A673 (cell line): ENCODE measurements around the gene CPZ. TPM values are rescaled to one million over a fixed set of nuclear protein-coding genes. Genes with fewer than 3 reads are reported as not detected.

ENCODE experiments used
- BruUV-seq: library from RNA; stranded (reverse); fragments of 400-500 nt; replicated peaks from 2 replicates; lab custom pipeline; 2021; lab: Mats Ljungman, UMichigan
- CTCF ChIA-PET: fragments of 300-600 bp; sonication (Branson Sonifier 250); formaldehyde crosslinking; loops from one replicate; lab custom pipeline; 2022; ENCODE audit warnings: antibody characterized with exemption; lab: Charles Lee
- POLR2A ChIA-PET: fragments of 300-600 bp; sonication (Branson Sonifier 250); formaldehyde crosslinking; loops from one replicate; lab custom pipeline; 2022; ENCODE audit warnings: antibody characterized with exemption; ENCODE audit not compliant: low non-redundant PET; lab: Charles Lee
- DNase-seq: peaks from one replicate; pipeline ENCODE4 v3.0.0-alpha.2; 2015; ENCODE audit warnings: low spot score
- H3K27ac ChIP-seq: fragments of 200-600 bp; sonication (generic); 2 replicates; pipeline ENCODE4 v1.5.1; 2016; ENCODE audit warnings: mixed run types, low read depth, mild to moderate bottlenecking, mixed read lengths, antibody characterized with exemption, low read length; ENCODE audit not compliant: poor library complexity, severe bottlenecking
- H3K27me3 ChIP-seq: fragments of 200-600 bp; sonication (generic); replicated peaks from 2 replicates; pipeline ENCODE4 v1.6.1; 2017; ENCODE audit warnings: mixed run types, low read depth, mild to moderate bottlenecking, mixed read lengths, antibody characterized with exemption, low read length; ENCODE audit not compliant: insufficient read depth, poor library complexity
- H3K36me3 ChIP-seq: fragments of 200-600 bp; sonication (generic); 2 replicates; pipeline ENCODE4 v1.6.1; 2016; ENCODE audit warnings: mixed run types, mild to moderate bottlenecking, mixed read lengths, antibody characterized with exemption, low read length; ENCODE audit not compliant: insufficient read depth, poor library complexity, severe bottlenecking
- H3K4me1 ChIP-seq: fragments of 200-600 bp; sonication (generic); 2 replicates; pipeline ENCODE4 v1.6.1; 2017; ENCODE audit warnings: mixed run types, mild to moderate bottlenecking, mixed read lengths, antibody characterized with exemption, low read length; ENCODE audit not compliant: insufficient read depth, poor library complexity, severe bottlenecking
- H3K4me3 ChIP-seq: fragments of 200-600 bp; sonication (generic); 2 replicates; pipeline ENCODE4 v1.5.1; 2016; ENCODE audit warnings: low read depth, mixed run types, mild to moderate bottlenecking, mixed read lengths, low read length; ENCODE audit not compliant: poor library complexity, severe bottlenecking
- H3K9me3 ChIP-seq: fragments of 200-600 bp; sonication (generic); 2 replicates; pipeline ENCODE4 v1.6.1; 2016; ENCODE audit warnings: mixed run types, low read depth, mild to moderate bottlenecking, mixed read lengths, antibody characterized with exemption, low read length; ENCODE audit not compliant: poor library complexity, severe bottlenecking
- EZH2 ChIP-seq: fragments of 200-600 bp; sonication (generic); IDR thresholded peaks from 2 replicates; pipeline ENCODE4 v1.6.1; 2017; ENCODE audit warnings: borderline replicate concordance, low read depth, mild to moderate bottlenecking, mixed read lengths, antibody characterized with exemption, low read length; ENCODE audit not compliant: poor library complexity, severe bottlenecking
- intact Hi-C: fragments of 100-400 bp; cut with micrococcal nuclease; formaldehyde crosslinking; loops from one replicate; pipeline ENCODE4 v1.10.0; 2022; ENCODE audit not compliant: unreplicated experiment
- total RNA-seq: library from RNA; stranded (reverse); gene quantifications from 2 replicates; pipeline ENCODE4 v1.2.3, GENCODE V29; 2021
- TF ChIP-seq, protein P1 (sequence below): fragments of 300-800, 200-600 bp; sonication (generic); conservative IDR thresholded peaks from 2 replicates; pipeline ENCODE4 v1.5.1; 2017; ENCODE audit warnings: low read depth, mild to moderate bottlenecking, antibody characterized with exemption, low read length, moderate library complexity, mixed read lengths

The CPZ gene
- total RNA-seq, 1 experiment from 2014 or later, result 0.34 TPM

DNA sequence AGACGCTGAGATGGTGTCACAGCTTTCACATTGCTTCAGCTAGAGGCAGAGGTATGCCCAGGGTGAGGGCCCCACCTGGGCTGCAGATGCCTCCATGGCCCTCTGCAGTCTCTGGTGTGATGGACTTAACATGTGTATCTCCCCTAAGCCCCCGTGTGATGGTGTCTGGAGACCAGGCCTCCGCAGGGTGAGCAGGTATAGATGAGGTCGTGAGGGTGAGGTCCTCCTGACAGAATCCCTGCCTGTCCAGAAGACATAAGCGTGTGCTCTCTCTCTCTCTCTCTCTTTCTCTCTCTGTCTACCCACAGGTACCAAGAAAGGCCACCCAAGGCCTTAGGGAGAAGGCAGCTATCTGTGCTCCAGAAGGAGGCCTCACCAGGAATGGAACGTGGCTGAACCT, 50.9 kb downstream of the CPZ start:
- Histone ChIP-seq H3K27me3 (peaks cover 24% of the 10 kb centered on the region), H3K4me3 (no peak overlapping the region), H3K4me1 (no peaks in the 10 kb centered on the region), H3K9me3 (no peaks in the 10 kb centered on the region), H3K36me3 (no peaks in the 10 kb centered on the region), H3K27ac (no peak overlapping the region)
- TF ChIP-seq, protein P1, sequence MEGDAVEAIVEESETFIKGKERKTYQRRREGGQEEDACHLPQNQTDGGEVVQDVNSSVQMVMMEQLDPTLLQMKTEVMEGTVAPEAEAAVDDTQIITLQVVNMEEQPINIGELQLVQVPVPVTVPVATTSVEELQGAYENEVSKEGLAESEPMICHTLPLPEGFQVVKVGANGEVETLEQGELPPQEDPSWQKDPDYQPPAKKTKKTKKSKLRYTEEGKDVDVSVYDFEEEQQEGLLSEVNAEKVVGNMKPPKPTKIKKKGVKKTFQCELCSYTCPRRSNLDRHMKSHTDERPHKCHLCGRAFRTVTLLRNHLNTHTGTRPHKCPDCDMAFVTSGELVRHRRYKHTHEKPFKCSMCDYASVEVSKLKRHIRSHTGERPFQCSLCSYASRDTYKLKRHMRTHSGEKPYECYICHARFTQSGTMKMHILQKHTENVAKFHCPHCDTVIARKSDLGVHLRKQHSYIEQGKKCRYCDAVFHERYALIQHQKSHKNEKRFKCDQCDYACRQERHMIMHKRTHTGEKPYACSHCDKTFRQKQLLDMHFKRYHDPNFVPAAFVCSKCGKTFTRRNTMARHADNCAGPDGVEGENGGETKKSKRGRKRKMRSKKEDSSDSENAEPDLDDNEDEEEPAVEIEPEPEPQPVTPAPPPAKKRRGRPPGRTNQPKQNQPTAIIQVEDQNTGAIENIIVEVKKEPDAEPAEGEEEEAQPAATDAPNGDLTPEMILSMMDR, result no peak
- TF ChIP-seq EZH2, result no peak
- intact Hi-C loops, result no loop called here
- POLR2A ChIA-PET, result no interaction called here
- BruUV-seq, result no TSS peak
- CTCF ChIA-PET, result interaction anchor here (0.8 kb wide), 1 partner anchor 21 kb away, joined by 6 read pairs; no protein-coding TSS in a partner anchor
- DNase-seq, result no peak

- no peak for DNase-seq
- no peaks in the 10 kb centered on the region for H3K4me1 ChIP-seq
- CTCF ChIA-PET, result no interaction called here
- POLR2A ChIA-PET, result no interaction called here
- H3K36me3 ChIP-seq, result no peaks in the 10 kb centered on the region
- H3K27ac ChIP-seq, result no peak overlapping the region
- TF ChIP-seq, protein P1, result no peak
- TF ChIP-seq EZH2, result no peak
- intact Hi-C loops, result no loop called here
- no peak overlapping the region for H3K4me3 ChIP-seq
- no peaks in the 10 kb centered on the region for H3K9me3 ChIP-seq
- peaks cover 29% of the 10 kb centered on the region for H3K27me3 ChIP-seq
- no TSS peak for BruUV-seq
Observed at GRCh38 chr4:8643986-8644385, 51.4 kb downstream of the CPZ start.

DNA sequence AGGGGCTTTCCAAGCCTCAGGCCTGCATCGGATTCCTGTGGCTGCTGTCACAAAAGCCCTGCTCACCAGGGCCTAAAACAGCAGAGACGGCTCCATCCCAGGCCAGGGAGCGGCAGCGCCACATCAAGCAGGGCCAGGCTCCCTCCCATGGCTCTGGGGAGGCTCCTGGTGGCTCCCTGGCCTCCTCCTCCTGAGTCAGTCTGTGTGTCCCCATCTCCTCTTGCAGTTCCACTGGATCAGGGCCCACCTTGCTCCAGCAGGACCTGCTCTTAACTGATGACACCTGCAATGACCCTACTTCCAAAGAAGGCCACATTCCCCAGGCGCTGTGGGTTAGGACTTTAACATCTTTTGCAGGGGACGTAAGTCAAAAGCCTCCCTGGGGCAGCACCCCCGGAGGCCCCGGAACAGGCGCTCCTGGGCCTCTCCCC, 51.9 kb downstream of the CPZ start:
- CTCF ChIA-PET, result no interaction called here
- DNase-seq, result no peak
- H3K4me3 ChIP-seq, result no peak overlapping the region
- H3K27me3 ChIP-seq, result peaks cover 34% of the 10 kb centered on the region
- intact Hi-C loops, result no loop called here
- POLR2A ChIA-PET, result no interaction called here
- no peak for TF ChIP-seq EZH2
- TF ChIP-seq, protein P1, result no peak
- no peaks in the 10 kb centered on the region for H3K36me3 ChIP-seq
- H3K27ac ChIP-seq, result no peak overlapping the region
- H3K4me1 ChIP-seq, result no peaks in the 10 kb centered on the region
- BruUV-seq, result no TSS peak
- no peaks in the 10 kb centered on the region for H3K9me3 ChIP-seq
